Endothelial cell of umbilical vein (primary cell): ENCODE measurements around the gene ACP4. TPM values are rescaled to one million over a fixed set of nuclear protein-coding genes. Genes with fewer than 3 reads are reported as not detected.

Source experiments
- BruUV-seq: library from RNA; stranded (reverse); fragments of 400-500 nt; replicated peaks from 2 replicates; lab custom pipeline; 2021; lab: Mats Ljungman, UMichigan
- CTCF ChIA-PET: fragments of 300-600, 350-600 bp; sonication (Branson Sonifier 250); formaldehyde crosslinking; loops from one replicate; lab custom pipeline; 2021; ENCODE audit warnings: antibody characterized with exemption, inconsistent platforms; lab: Charles Lee
- POLR2A ChIA-PET: fragments of 300-600, 350-600 bp; sonication (Branson Sonifier 250); formaldehyde crosslinking; loops from one replicate; lab custom pipeline; 2021; ENCODE audit warnings: antibody characterized with exemption, inconsistent platforms; lab: Charles Lee
- DNase-seq: peaks from one replicate; pipeline ENCODE4 v3.0.0-alpha.2; 2011; ENCODE audit warnings: low read depth, low spot score
- FAIRE-seq: peaks from 2 replicates; lab custom pipeline; 2011; peaks lifted over from hg19 to GRCh38; lab: Jason Lieb, UNC
- H2AFZ ChIP-seq: 2 replicates; pipeline ENCODE4 v1.6.0; 2012; ENCODE audit warnings: low read depth, low read length, control low read depth, inconsistent platforms
- H3K27ac ChIP-seq: 2 replicates; pipeline ENCODE4 v1.5.1; 2011; ENCODE audit warnings: low read depth, mild to moderate bottlenecking, control low read depth, low read length, moderate library complexity; ENCODE audit not compliant: insufficient read depth
- H3K27me3 ChIP-seq, 2 experiments: 2 replicates each; pipeline versions ENCODE4 v1.6.0 to v1.6.1; 2011; ENCODE audit warnings: low read length in 2 of 2, mixed read lengths in 1 of 2; ENCODE audit not compliant: control insufficient read depth in 2 of 2, insufficient read depth in 2 of 2
- H3K36me3 ChIP-seq, 2 experiments: 2 replicates in 1 of 2; 3 replicates in 1 of 2; pipeline ENCODE4 v1.5.1; 2011; ENCODE audit warnings: low read length in 2 of 2, mild to moderate bottlenecking in 1 of 2, moderate library complexity in 1 of 2; ENCODE audit not compliant: control insufficient read depth in 2 of 2, insufficient read depth in 2 of 2; ENCODE audit errors: extremely low read depth in 1 of 2
- H3K4me1 ChIP-seq: 3 replicates; pipeline ENCODE4 v1.5.1; 2011; ENCODE audit warnings: mild to moderate bottlenecking, low read length; ENCODE audit not compliant: control insufficient read depth, insufficient read depth; ENCODE audit errors: extremely low read depth
- H3K4me2 ChIP-seq: 2 replicates; pipeline ENCODE4 v1.6.1; 2011; ENCODE audit warnings: low read length, control low read depth, mixed read lengths; ENCODE audit not compliant: insufficient read depth
- H3K4me3 ChIP-seq, 3 experiments: fragments of 200-600 bp in 1 of 3; sonication (generic), shearing (Covaris generic) in 1 of 3; replicated peaks in 1 of 3; 2 replicates each; pipeline ENCODE4 v1.5.1; 2011 to 2016; ENCODE audit warnings: control low read depth in 3 of 3, low read length in 3 of 3, mild to moderate bottlenecking in 2 of 3, inconsistent platforms in 1 of 3, low read depth in 1 of 3, moderate library complexity in 1 of 3; ENCODE audit not compliant: insufficient read depth in 1 of 3
- H3K79me2 ChIP-seq: 2 replicates; pipeline ENCODE4 v1.6.0; 2012; ENCODE audit warnings: low read length, inconsistent platforms; ENCODE audit not compliant: control insufficient read depth, insufficient read depth
- H3K9ac ChIP-seq: replicated peaks from 2 replicates; pipeline ENCODE3; 2011; ENCODE audit warnings: low read length, control low read depth; ENCODE audit not compliant: insufficient read depth; ENCODE audit errors: extremely low read depth
- H3K9me1 ChIP-seq: replicated peaks from 3 replicates; pipeline ENCODE4 v1.6.0; 2011; ENCODE audit warnings: mild to moderate bottlenecking, low read length; ENCODE audit not compliant: control insufficient read depth, insufficient read depth; ENCODE audit errors: extremely low read depth
- H3K9me3 ChIP-seq: replicated peaks from 2 replicates; pipeline ENCODE4 v1.5.1; 2012; ENCODE audit warnings: low read length, inconsistent platforms; ENCODE audit not compliant: control insufficient read depth, insufficient read depth
- H4K20me1 ChIP-seq: replicated peaks from 2 replicates; pipeline ENCODE3; 2011; ENCODE audit warnings: mild to moderate bottlenecking, low read length; ENCODE audit not compliant: control insufficient read depth, insufficient read depth; ENCODE audit errors: extremely low read depth
- CTCF ChIP-seq, 2 donors: IDR thresholded peaks; 1 replicate in 1 of 2; 2 replicates in 1 of 2; pipeline ENCODE4 v1.5.1; 2011; ENCODE audit warnings: low read length in 2 of 2, mild to moderate bottlenecking in 2 of 2, moderate library complexity in 2 of 2, control low read depth in 1 of 2, inconsistent platforms in 1 of 2, low read depth in 1 of 2; ENCODE audit not compliant: insufficient read depth in 1 of 2; ENCODE audit errors: extremely low read depth in 1 of 2
- EZH2 ChIP-seq: IDR thresholded peaks from 2 replicates; pipeline ENCODE4 v1.6.1; 2012; ENCODE audit warnings: borderline replicate concordance, low read depth, mild to moderate bottlenecking, moderate library complexity, low read length, inconsistent platforms; ENCODE audit not compliant: severe bottlenecking
- FOS ChIP-seq: IDR thresholded peaks from 2 replicates; pipeline ENCODE4 v1.6.1; 2011; ENCODE audit warnings: mild to moderate bottlenecking, low read length, moderate library complexity, borderline replicate concordance; ENCODE audit not compliant: insufficient read depth
- GATA2 ChIP-seq: IDR thresholded peaks from 2 replicates; pipeline ENCODE4 v1.7.0; 2011; ENCODE audit warnings: low read depth, mild to moderate bottlenecking, moderate library complexity, mixed read lengths, low read length; ENCODE audit not compliant: insufficient read length, insufficient read depth
- JUN ChIP-seq: IDR thresholded peaks from 2 replicates; pipeline ENCODE4 v1.6.1; 2011; ENCODE audit warnings: borderline replicate concordance, low read depth; ENCODE audit not compliant: insufficient read length, insufficient read depth
- MAX ChIP-seq: IDR thresholded peaks from 2 replicates; pipeline ENCODE4 v1.6.1; 2011; ENCODE audit not compliant: insufficient read depth, insufficient read length
- MYC ChIP-seq: IDR thresholded peaks from one replicate; pipeline ENCODE4 v1.6.1; 2011; ENCODE audit warnings: mild to moderate bottlenecking, low read depth, low read length
- POLR2A ChIP-seq: IDR thresholded peaks from 2 replicates; pipeline ENCODE4 v1.6.1; 2012; ENCODE audit warnings: low read depth, mild to moderate bottlenecking, control low read depth, low read length
- POLR2AphosphoS5 ChIP-seq: IDR thresholded peaks from 2 replicates; pipeline ENCODE4 v1.6.1; 2012; ENCODE audit warnings: low read depth, mild to moderate bottlenecking, control low read depth, low read length, moderate library complexity; ENCODE audit not compliant: insufficient read depth
- dilution Hi-C: fragments of 300-500 bp; cut with MboI; formaldehyde crosslinking; loops from one replicate; pipeline ENCODE4 v1.15.0; 2019; ENCODE audit warnings: low sequenced_read_pairs; ENCODE audit not compliant: extremely low pct_ligation_motif_present
- intact Hi-C: fragments of 100-400 bp; cut with micrococcal nuclease; formaldehyde crosslinking; loops from one replicate; pipeline ENCODE4 v1.10.0; 2022
- polyA plus RNA-seq, 4 experiments: library from polyadenylated mRNA; depleted of rRNA in 3 of 4; stranded (reverse) in 3 of 4; unstranded in 1 of 4; fragments of >200 nt; gene quantifications; 2 replicates each; pipeline versions ENCODE4 v1.2.1 to v1.2.3, GENCODE V29; 2011 to 2012; ENCODE audit warnings: missing spikeins in 1 of 4
- total RNA-seq: library from RNA; stranded (reverse); gene quantifications from 2 replicates; pipeline ENCODE4 v1.2.3, GENCODE V29; 2021

ACP4 gene
- total and polyA plus RNA-seq, 2 donors (not counting 3 experiments of a cell fraction or from before 2014, with no cell fraction given): not detected

DNA sequence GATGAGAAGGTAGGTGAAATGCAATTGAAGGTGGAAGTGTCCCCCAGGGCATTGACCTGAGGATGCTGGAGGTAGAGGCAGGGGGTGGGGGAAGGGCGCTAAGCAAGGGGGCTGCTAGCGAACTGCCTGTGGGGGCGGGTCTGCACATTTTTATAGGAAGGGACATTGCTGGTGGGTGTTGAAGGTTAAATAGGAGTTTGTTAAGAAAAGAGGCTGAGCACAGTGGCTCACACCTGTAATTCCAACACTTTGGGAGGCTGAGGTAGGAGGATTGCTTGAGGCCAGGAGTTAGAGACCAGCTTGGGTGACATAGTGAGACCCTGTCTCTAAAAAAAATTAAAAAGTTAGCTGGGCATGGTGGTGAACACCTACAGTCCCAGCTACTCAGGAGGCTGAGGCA is 5.5 kb upstream of the ACP4 start:
- H3K4me1 ChIP-seq: no peaks in the 10 kb centered on the region
- H3K4me2 ChIP-seq: no peak overlapping the region
- H3K79me2 ChIP-seq: no peaks in the 10 kb centered on the region
- no peaks in the 10 kb centered on the region for H3K9me1 ChIP-seq
- no peaks in the 10 kb centered on the region for H3K36me3 ChIP-seq
- H3K9ac ChIP-seq: no peak overlapping the region
- ChIA-PET CTCF (interaction anchor here (1.0 to 7.3 kb wide), 9 partner anchors 14 to 247 kb away, joined by 3 to 116 read pairs (median 15); no protein-coding TSS in a partner anchor), POLR2A (no interaction called here)
- dilution Hi-C loops: no loop called here
- intact Hi-C loops: no loop called here
- no peak overlapping the region for H3K27ac ChIP-seq
- FAIRE-seq (no peak), DNase-seq (no peak)
- peaks cover 6 to 7% of the 10 kb centered on the region in 2 experiments for H3K27me3 ChIP-seq
- H3K4me3 ChIP-seq: no peak overlapping the region
- TF ChIP-seq EZH2: no peak
- TF ChIP-seq CTCF (IDR thresholded peaks at IDR 0.05; ENCODE audit: extremely low read depth in 1 of 2, insufficient read depth in 1 of 2, low read depth in 1 of 2, low read length in 2 of 2): no peak
- TF ChIP-seq JUN: no peak
- TF ChIP-seq GATA2: no peak
- no peak overlapping the region for H2AFZ ChIP-seq
- H3K9me3 ChIP-seq: no peaks in the 10 kb centered on the region
- no peaks in the 10 kb centered on the region for H4K20me1 ChIP-seq
- BruUV-seq: no TSS peak

DNA sequence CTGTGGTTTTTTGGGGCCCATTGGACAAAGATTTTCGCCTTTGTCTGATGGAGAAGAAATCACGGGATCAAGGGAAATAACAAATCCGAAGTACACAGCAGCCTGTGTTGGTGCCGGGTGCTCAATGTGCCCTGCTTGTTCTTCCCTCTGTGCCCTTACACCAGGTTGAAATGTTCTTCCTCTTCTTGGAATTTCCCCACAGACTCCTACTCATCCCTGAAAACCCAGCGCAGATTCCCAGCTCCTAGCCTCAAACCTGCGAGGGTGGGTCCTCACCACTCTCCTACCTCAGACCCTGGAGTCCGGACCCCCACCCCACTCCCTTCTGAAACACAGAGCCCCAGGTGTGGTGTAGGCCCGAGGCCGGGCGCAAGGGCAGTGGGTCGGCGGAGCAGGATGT is 4.9 kb upstream of the ACP4 start:
- dilution Hi-C loops: no loop called here
- no peak overlapping the region for H2AFZ ChIP-seq
- H3K27ac ChIP-seq: no peak overlapping the region
- no peaks in the 10 kb centered on the region for H3K4me1 ChIP-seq
- no peak for FAIRE-seq
- H3K36me3 ChIP-seq: no peaks in the 10 kb centered on the region
- ChIA-PET POLR2A (no interaction called here), CTCF (interaction anchor here (1.0 to 7.3 kb wide), 5 partner anchors 61 to 247 kb away, joined by 3 to 116 read pairs (median 83); no protein-coding TSS in a partner anchor)
- H3K9me3 ChIP-seq: no peaks in the 10 kb centered on the region
- no peaks in the 10 kb centered on the region for H3K79me2 ChIP-seq
- no TSS peak for BruUV-seq
- no peak for TF ChIP-seq CTCF (IDR thresholded peaks at IDR 0.05; ENCODE audit: extremely low read depth in 1 of 2, insufficient read depth in 1 of 2, low read depth in 1 of 2, low read length in 2 of 2)
- no peak for TF ChIP-seq JUN
- TF ChIP-seq MAX: no peak
- TF ChIP-seq MYC: no peak
- TF ChIP-seq POLR2AphosphoS5: no peak
- no peak for TF ChIP-seq FOS
- no peak for TF ChIP-seq GATA2
- no peak for TF ChIP-seq POLR2A
- no peak for TF ChIP-seq EZH2
- no peaks in the 10 kb centered on the region for H3K9me1 ChIP-seq
- H3K9ac ChIP-seq: no peak overlapping the region
- no peak for DNase-seq
- H4K20me1 ChIP-seq: no peaks in the 10 kb centered on the region
- peaks cover 4 to 5% of the 10 kb centered on the region in 2 experiments for H3K27me3 ChIP-seq
- H3K4me3 ChIP-seq: no peak overlapping the region
- H3K4me2 ChIP-seq: no peak overlapping the region
- intact Hi-C loops: no loop called here
